Keratinocyte (primary cell): ENCODE data around the gene AZIN2.

Experiments used
- CTCF ChIP-seq, 3 experiments: IDR thresholded peaks in 1 of 3; conservative IDR thresholded peaks in 1 of 3; optimal IDR thresholded peaks in 1 of 3; 2 replicates in 2 of 3; 3 replicates in 1 of 3; pipeline versions ENCODE3 to v1.5.1; 2011; ENCODE audit warnings: low read length in 3 of 3, mild to moderate bottlenecking in 3 of 3, moderate library complexity in 2 of 3, control low read depth in 1 of 3, inconsistent platforms in 1 of 3; ENCODE audit not compliant: insufficient read depth in 2 of 3; ENCODE audit errors: extremely low read depth in 1 of 3
- EZH2 ChIP-seq: IDR thresholded peaks from one replicate; pipeline ENCODE4 v1.6.1; 2012; ENCODE audit warnings: inconsistent platforms, mild to moderate bottlenecking, low read length, moderate library complexity

GRCh38 chr1:33088119-33088906, 7.4 kb downstream of the AZIN2 start:
- no peak for TF ChIP-seq CTCF (optimal IDR thresholded peaks at IDR 0.05 in 1 of 3, IDR thresholded peaks at IDR 0.05 in 1 of 3, conservative IDR thresholded peaks at IDR 0.05 in 1 of 3; ENCODE audit: extremely low read depth in 1 of 3, insufficient read depth in 2 of 3, low read length in 3 of 3)
- TF ChIP-seq EZH2: no peak
